Activated B cell treated with CpG ODN at 0.5 μM for 24 hours (primary cell): ENCODE results near the gene MYL7. TPM values are rescaled to one million over a fixed set of nuclear protein-coding genes. Genes with fewer than 3 reads are reported as not detected.

ENCODE experiments used
- ATAC-seq: fragments of 200-7000 bp; cut with Tn5 transposase; one replicate; pipeline ENCODE4 v1.10.0; 2021; ENCODE audit warnings: low read depth, mild to moderate bottlenecking, moderate library complexity
- CTCF ChIA-PET: fragments of 350-600 bp; sonication (Branson Sonifier 250); formaldehyde crosslinking; loops from one replicate; lab custom pipeline; 2021; ENCODE audit warnings: antibody characterized with exemption; lab: Charles Lee
- POLR2A ChIA-PET: fragments of 350-600 bp; sonication (Branson Sonifier 250); formaldehyde crosslinking; loops from one replicate; lab custom pipeline; 2021; ENCODE audit warnings: antibody characterized with exemption; lab: Charles Lee
- DNase-seq: peaks from one replicate; pipeline ENCODE4 v3.0.0; 2022
- H3K27ac Mint-ChIP-seq: one replicate; pipeline ENCODE4 v1.8.0; 2020; ENCODE audit warnings: mixed read lengths
- H3K27me3 Mint-ChIP-seq: one replicate; pipeline ENCODE4 v1.8.0; 2021; ENCODE audit warnings: mixed read lengths
- H3K36me3 Mint-ChIP-seq: one replicate; pipeline ENCODE4 v1.8.0; 2021; ENCODE audit warnings: low read depth, mixed read lengths
- H3K4me1 Mint-ChIP-seq: one replicate; pipeline ENCODE4 v1.8.0; 2021; ENCODE audit warnings: mixed read lengths
- H3K4me3 Mint-ChIP-seq: one replicate; pipeline ENCODE4 v1.8.0; 2020; ENCODE audit warnings: mild to moderate bottlenecking, mixed read lengths
- H3K9me3 Mint-ChIP-seq: one replicate; pipeline ENCODE4 v1.8.0; 2020; ENCODE audit warnings: mixed read lengths
- CTCF ChIP-seq: fragments of 200-600 bp; IDR thresholded peaks from one replicate; pipeline ENCODE4 v1.8.0; 2022; ENCODE audit warnings: antibody characterized with exemption, mild to moderate bottlenecking
- intact Hi-C: fragments of 100-400 bp; cut with micrococcal nuclease; formaldehyde crosslinking; loops from one replicate; pipeline ENCODE4 v1.15.1; 2024
- total RNA-seq: library from RNA; stranded (reverse); gene quantifications from 2 replicates; pipeline ENCODE4 v1.2.3, GENCODE V29; 2022

The MYL7 gene
- total RNA-seq, 1 donor from 2014 or later = not detected

- intact Hi-C loops = no loop called here
- H3K4me3 Mint-ChIP-seq = no peak overlapping the region
- POLR2A ChIA-PET = interaction anchor here (0.5 to 1.6 kb wide), 5 partner anchors 21 to 182 kb away, joined by 3 to 7 read pairs (median 3); partner anchors contain the start of gene POLD2
- ATAC-seq (no peak), DNase-seq (no peak)
- peaks cover 2% of the 10 kb centered on the region for H3K27me3 Mint-ChIP-seq
- peaks cover 1% of the 10 kb centered on the region for H3K36me3 Mint-ChIP-seq
- peaks cover 71% of the 10 kb centered on the region for H3K4me1 Mint-ChIP-seq
- no peak for TF ChIP-seq CTCF
- H3K27ac Mint-ChIP-seq = peak overlapping the region; percentile 27
- no peaks in the 10 kb centered on the region for H3K9me3 Mint-ChIP-seq
- CTCF ChIA-PET = no interaction called here
These were observed 38.9 kb downstream of the MYL7 start for GRCh38 chr7:44101966-44102845.

- ChIA-PET CTCF (no interaction called here), POLR2A (interaction anchor here (0.5 to 1.6 kb wide), 3 partner anchors 22 to 183 kb away, joined by 3 to 7 read pairs (median 3); partner anchors contain the start of gene POLD2)
- Mint-ChIP-seq H3K27me3 (peaks cover 2% of the 10 kb centered on the region), H3K36me3 (peaks cover 1% of the 10 kb centered on the region), H3K4me3 (no peak overlapping the region), H3K4me1 (peaks cover 79% of the 10 kb centered on the region), H3K9me3 (no peaks in the 10 kb centered on the region), H3K27ac (peak overlapping the region; percentile 56)
- DNase-seq (no peak), ATAC-seq (no peak)
- no peak for TF ChIP-seq CTCF
- intact Hi-C loops = no loop called here
These were observed 39.7 kb downstream of the MYL7 start for GRCh38 chr7:44101303-44101965.

- ChIA-PET CTCF (no interaction called here), POLR2A (interaction anchor here (1.0 to 1.6 kb wide), 2 partner anchors 22 to 34 kb away, joined by 3 to 7 read pairs; partner anchors contain the start of gene POLD2)
- peak overlapping the region; percentile 44 for H3K4me3 Mint-ChIP-seq
- peak overlapping the region; percentile 82 for H3K27ac Mint-ChIP-seq
- ATAC-seq (no peak), DNase-seq (no peak)
- intact Hi-C loops = no loop called here
- H3K4me1 Mint-ChIP-seq = peaks cover 77% of the 10 kb centered on the region
- no peaks in the 10 kb centered on the region for H3K36me3 Mint-ChIP-seq
- peaks cover 2% of the 10 kb centered on the region for H3K27me3 Mint-ChIP-seq
- no peaks in the 10 kb centered on the region for H3K9me3 Mint-ChIP-seq
- TF ChIP-seq CTCF = no peak
These were observed 40.5 kb downstream of the MYL7 start for GRCh38 chr7:44100458-44101302.

- Mint-ChIP-seq H3K9me3 (no peaks in the 10 kb centered on the region), H3K36me3 (no peaks in the 10 kb centered on the region), H3K27ac (peak overlapping the region; percentile 20), H3K4me3 (no peak overlapping the region), H3K27me3 (no peaks in the 10 kb centered on the region), H3K4me1 (peaks cover 78% of the 10 kb centered on the region)
- no peak for TF ChIP-seq CTCF
- ChIA-PET CTCF (no interaction called here), POLR2A (interaction anchor here (0.6 to 1.8 kb wide), 3 partner anchors 18 to 42 kb away, joined by 3 to 7 read pairs (median 4); partner anchors contain the start of gene POLD2)
- ATAC-seq (no peak), DNase-seq (no peak)
- intact Hi-C loops = no loop called here
These were observed 41.5 kb downstream of the MYL7 start for GRCh38 chr7:44099669-44100068.
